Fibroblast of skin of abdomen (primary cell): ENCODE measurements around the gene NEU4. TPM values are rescaled to one million over a fixed set of nuclear protein-coding genes. Genes with fewer than 3 reads are reported as not detected.
A peak's percentile ranks its signal among the peaks of the same experiment; 100 is the strongest.
"Not testable (repeated sequence)": the region's sequence is repeated elsewhere in the genome, so short reads cannot be mapped to it uniquely, and the experiment has no call there.

Experiments
- DNase-seq: peaks from one replicate; pipeline ENCODE4 v3.0.0-alpha.2; 2013
- polyA plus RNA-seq, 2 experiments: library from polyadenylated mRNA; unstranded; fragments of 120-200 nt; gene quantifications; one replicate each; pipeline ENCODE4 v1.2.1, GENCODE V29; 2013; ENCODE audit not compliant: insufficient read length in 2 of 2

The NEU4 gene
- 0.12 TPM for polyA plus RNA-seq (2013, experiment 1 of 2; ENCODE audit: insufficient read length)
- 0.14 TPM for polyA plus RNA-seq (2013, experiment 2 of 2; ENCODE audit: insufficient read length)

- DNase-seq: no peak
Measured at GRCh38 chr2:241808721-241809382, at the start of gene NEU4. Gene NEU4, plus strand, starts transcription at chr2:241809193. Its CDS starts 5,292 bp downstream, at chr2:241814485.

- DNase-seq: not testable (repeated sequence)
Measured at GRCh38 chr2:241759893-241760292, 49.1 kb upstream of the NEU4 start.

GRCh38 chr2:241760301-241760771, 48.7 kb upstream of the NEU4 start:
- no peak for DNase-seq

GRCh38 chr2:241762321-241762932, 46.6 kb upstream of the NEU4 start:
- DNase-seq: no peak

GRCh38 chr2:241762933-241763369, 46.0 kb upstream of the NEU4 start:
- no peak for DNase-seq

- no peak for DNase-seq
Measured at GRCh38 chr2:241763551-241764274, 45.3 kb upstream of the NEU4 start.

GRCh38 chr2:241764275-241765241, 44.4 kb upstream of the NEU4 start:
- DNase-seq: no peak

- DNase-seq: no peak
Measured at GRCh38 chr2:241767464-241768250, 41.3 kb upstream of the NEU4 start.

GRCh38 chr2:241768251-241768711, 40.7 kb upstream of the NEU4 start:
- DNase-seq: no peak

- DNase-seq: no peak
Measured at GRCh38 chr2:241768850-241769249, 40.1 kb upstream of the NEU4 start.

- DNase-seq: no peak
Measured at GRCh38 chr2:241769819-241770184, 39.2 kb upstream of the NEU4 start.

GRCh38 chr2:241770185-241770935, 38.6 kb upstream of the NEU4 start:
- no peak for DNase-seq

- no peak for DNase-seq
Measured at GRCh38 chr2:241770936-241771285, 38.1 kb upstream of the NEU4 start.

- DNase-seq: peak; percentile 52
Measured at GRCh38 chr2:241771286-241772062, 37.5 kb upstream of the NEU4 start.

- DNase-seq: no peak
Measured at GRCh38 chr2:241772063-241772499, 36.9 kb upstream of the NEU4 start.

- no peak for DNase-seq
Measured at GRCh38 chr2:241773511-241774418, 35.2 kb upstream of the NEU4 start.

- peak; percentile 84 for DNase-seq
Measured at GRCh38 chr2:241774419-241775222, 34.4 kb upstream of the NEU4 start.
